ENCODE results near the gene HP1BP3.

GRCh38 chr1:20729990-20730689 lies 57.0 kb downstream of the HP1BP3 start:
- TF ChIP-seq, protein P1, sequence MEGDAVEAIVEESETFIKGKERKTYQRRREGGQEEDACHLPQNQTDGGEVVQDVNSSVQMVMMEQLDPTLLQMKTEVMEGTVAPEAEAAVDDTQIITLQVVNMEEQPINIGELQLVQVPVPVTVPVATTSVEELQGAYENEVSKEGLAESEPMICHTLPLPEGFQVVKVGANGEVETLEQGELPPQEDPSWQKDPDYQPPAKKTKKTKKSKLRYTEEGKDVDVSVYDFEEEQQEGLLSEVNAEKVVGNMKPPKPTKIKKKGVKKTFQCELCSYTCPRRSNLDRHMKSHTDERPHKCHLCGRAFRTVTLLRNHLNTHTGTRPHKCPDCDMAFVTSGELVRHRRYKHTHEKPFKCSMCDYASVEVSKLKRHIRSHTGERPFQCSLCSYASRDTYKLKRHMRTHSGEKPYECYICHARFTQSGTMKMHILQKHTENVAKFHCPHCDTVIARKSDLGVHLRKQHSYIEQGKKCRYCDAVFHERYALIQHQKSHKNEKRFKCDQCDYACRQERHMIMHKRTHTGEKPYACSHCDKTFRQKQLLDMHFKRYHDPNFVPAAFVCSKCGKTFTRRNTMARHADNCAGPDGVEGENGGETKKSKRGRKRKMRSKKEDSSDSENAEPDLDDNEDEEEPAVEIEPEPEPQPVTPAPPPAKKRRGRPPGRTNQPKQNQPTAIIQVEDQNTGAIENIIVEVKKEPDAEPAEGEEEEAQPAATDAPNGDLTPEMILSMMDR (IDR thresholded peaks at IDR 0.05; ENCODE audit: poor library complexity) = no peak
- TF ChIP-seq EZH2 (IDR thresholded peaks at IDR 0.05; ENCODE audit: borderline replicate concordance) = no peak

Measured in hepatocyte (in vitro differentiated cells).